Fibroblast of mammary gland (primary cell): ENCODE measurements around the gene ACOXL.

ENCODE experiments used
- DNase-seq: peaks from one replicate; pipeline ENCODE4 v3.0.0-alpha.2; 2010; ENCODE audit warnings: low read depth
- H3K4me3 ChIP-seq: 2 replicates; pipeline ENCODE4 v1.5.1; 2011; ENCODE audit warnings: low read depth, mild to moderate bottlenecking, low read length, moderate library complexity; ENCODE audit not compliant: control insufficient read depth
- TF ChIP-seq, protein P1 (sequence below): conservative IDR thresholded peaks from 2 replicates; pipeline ENCODE4 v1.5.1; 2011; ENCODE audit warnings: low read depth, low read length, inconsistent platforms; ENCODE audit not compliant: control insufficient read depth, insufficient read depth

ACOXL gene

GRCh38 chr2:110802208-110802932 is 70.0 kb downstream of the ACOXL start:
- DNase-seq: no peak
- TF ChIP-seq, protein P1, sequence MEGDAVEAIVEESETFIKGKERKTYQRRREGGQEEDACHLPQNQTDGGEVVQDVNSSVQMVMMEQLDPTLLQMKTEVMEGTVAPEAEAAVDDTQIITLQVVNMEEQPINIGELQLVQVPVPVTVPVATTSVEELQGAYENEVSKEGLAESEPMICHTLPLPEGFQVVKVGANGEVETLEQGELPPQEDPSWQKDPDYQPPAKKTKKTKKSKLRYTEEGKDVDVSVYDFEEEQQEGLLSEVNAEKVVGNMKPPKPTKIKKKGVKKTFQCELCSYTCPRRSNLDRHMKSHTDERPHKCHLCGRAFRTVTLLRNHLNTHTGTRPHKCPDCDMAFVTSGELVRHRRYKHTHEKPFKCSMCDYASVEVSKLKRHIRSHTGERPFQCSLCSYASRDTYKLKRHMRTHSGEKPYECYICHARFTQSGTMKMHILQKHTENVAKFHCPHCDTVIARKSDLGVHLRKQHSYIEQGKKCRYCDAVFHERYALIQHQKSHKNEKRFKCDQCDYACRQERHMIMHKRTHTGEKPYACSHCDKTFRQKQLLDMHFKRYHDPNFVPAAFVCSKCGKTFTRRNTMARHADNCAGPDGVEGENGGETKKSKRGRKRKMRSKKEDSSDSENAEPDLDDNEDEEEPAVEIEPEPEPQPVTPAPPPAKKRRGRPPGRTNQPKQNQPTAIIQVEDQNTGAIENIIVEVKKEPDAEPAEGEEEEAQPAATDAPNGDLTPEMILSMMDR: no peak
- no peak overlapping the region for H3K4me3 ChIP-seq

GRCh38 chr2:110804433-110804832 is 72.1 kb downstream of the ACOXL start:
- TF ChIP-seq, protein P1: no peak

GRCh38 chr2:110804915-110805314 is 72.5 kb downstream of the ACOXL start:
- no peak overlapping the region for H3K4me3 ChIP-seq
- no peak for DNase-seq
- TF ChIP-seq, protein P1: no peak

More at GRCh38 chr2:110804433-110804832, 72.1 kb downstream of the ACOXL start:
- no peak for DNase-seq
- H3K4me3 ChIP-seq: no peak overlapping the region

GRCh38 chr2:110805894-110806452 is 73.6 kb downstream of the ACOXL start:
- H3K4me3 ChIP-seq: no peak overlapping the region
- no peak for DNase-seq
- TF ChIP-seq, protein P1: no peak

- DNase-seq: peak; percentile 76
- no peak overlapping the region for H3K4me3 ChIP-seq
- TF ChIP-seq, protein P1: no peak
Measured at GRCh38 chr2:110807522-110807921, 75.1 kb downstream of the ACOXL start.

GRCh38 chr2:110810404-110810803 is 78.0 kb downstream of the ACOXL start:
- no peak for DNase-seq
- H3K4me3 ChIP-seq: no peak overlapping the region
- TF ChIP-seq, protein P1: no peak
